ENCODE data around the gene SAXO1. TPM values are rescaled to one million over a fixed set of nuclear protein-coding genes. Genes with fewer than 3 reads are reported as not detected.

SAXO1 gene
- total RNA-seq, 1 donor from 2014 or later, result not detected

DNA sequence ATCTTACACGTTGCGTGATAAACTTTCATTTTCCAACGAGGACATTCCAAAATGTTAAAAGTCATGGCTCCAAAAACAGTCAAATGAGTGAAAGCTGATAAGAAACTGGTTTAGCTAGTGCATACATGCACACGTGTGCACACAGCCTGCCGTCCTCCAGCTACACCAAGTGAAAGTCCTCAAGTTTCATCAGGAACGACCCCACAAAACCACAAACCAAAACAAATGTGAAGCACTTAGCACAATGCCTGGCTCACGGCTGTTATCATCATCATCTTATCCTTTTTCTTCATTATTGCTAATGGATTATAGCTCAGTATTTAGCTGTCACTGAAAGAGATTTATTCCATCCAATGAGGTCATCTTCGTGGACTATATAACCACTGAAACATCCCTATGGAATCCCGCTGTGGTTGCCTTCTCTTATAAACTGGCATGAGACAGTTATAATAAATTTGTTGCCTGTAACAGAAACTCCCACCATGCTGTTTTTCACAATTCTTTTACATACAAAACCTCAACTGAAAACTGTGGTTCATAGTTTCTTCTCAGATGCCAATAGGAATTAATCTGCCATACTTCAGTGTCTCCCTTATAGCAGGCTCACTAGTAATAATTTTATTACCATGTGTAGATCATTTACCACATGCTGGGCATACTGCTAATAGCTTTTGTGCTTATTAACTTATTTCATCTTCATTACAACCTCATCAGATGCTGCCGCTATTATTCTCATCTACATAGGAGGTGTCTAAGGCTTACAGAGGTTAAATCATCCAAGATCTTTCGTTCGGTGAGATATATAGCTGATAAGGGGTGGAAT, 56.1 kb downstream of the SAXO1 start:
- peaks cover 17% of the 10 kb centered on the region for H3K27me3 Mint-ChIP-seq (ENCODE audit: unreplicated experiment)
- no peaks in the 10 kb centered on the region for H3K9me3 Mint-ChIP-seq (ENCODE audit: unreplicated experiment)
- no peaks in the 10 kb centered on the region for H3K36me3 Mint-ChIP-seq (ENCODE audit: unreplicated experiment)
- no peak overlapping the region for H3K27ac Mint-ChIP-seq (ENCODE audit: unreplicated experiment)
- H3K4me1 Mint-ChIP-seq (ENCODE audit: unreplicated experiment), result peaks cover 18% of the 10 kb centered on the region
- H3K4me3 Mint-ChIP-seq (ENCODE audit: unreplicated experiment), result no peak overlapping the region
- no peak for DNase-seq (ENCODE audit: extremely low spot score, unreplicated experiment)
- TF ChIP-seq, protein P1, sequence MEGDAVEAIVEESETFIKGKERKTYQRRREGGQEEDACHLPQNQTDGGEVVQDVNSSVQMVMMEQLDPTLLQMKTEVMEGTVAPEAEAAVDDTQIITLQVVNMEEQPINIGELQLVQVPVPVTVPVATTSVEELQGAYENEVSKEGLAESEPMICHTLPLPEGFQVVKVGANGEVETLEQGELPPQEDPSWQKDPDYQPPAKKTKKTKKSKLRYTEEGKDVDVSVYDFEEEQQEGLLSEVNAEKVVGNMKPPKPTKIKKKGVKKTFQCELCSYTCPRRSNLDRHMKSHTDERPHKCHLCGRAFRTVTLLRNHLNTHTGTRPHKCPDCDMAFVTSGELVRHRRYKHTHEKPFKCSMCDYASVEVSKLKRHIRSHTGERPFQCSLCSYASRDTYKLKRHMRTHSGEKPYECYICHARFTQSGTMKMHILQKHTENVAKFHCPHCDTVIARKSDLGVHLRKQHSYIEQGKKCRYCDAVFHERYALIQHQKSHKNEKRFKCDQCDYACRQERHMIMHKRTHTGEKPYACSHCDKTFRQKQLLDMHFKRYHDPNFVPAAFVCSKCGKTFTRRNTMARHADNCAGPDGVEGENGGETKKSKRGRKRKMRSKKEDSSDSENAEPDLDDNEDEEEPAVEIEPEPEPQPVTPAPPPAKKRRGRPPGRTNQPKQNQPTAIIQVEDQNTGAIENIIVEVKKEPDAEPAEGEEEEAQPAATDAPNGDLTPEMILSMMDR (IDR thresholded peaks at IDR 0.05), result no peak

DNA sequence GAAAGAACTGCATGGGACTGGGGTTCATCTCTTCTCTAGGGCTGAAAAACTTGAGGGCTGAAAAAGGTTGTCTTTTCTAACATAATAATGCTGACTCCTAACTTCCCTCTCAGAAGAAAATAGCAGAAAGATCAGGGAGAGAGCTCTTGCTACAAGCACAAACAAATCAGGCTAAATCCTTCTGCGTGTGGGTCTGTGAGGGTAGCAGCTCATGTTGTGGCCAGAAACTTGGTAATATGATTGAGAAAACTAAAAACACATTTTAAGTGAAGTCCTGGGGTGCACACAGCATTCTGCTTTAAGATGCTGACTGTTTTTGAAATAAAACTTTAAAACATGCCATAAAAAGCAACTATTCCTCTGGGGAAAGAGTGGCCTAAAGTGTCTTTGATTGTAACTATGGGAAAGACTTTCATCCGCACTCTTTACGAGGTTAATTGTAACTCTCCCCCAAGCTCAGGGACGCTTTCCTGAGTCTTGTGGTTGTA, 56.7 kb downstream of the SAXO1 start:
- H3K27ac Mint-ChIP-seq (ENCODE audit: unreplicated experiment), result no peak overlapping the region

DNA sequence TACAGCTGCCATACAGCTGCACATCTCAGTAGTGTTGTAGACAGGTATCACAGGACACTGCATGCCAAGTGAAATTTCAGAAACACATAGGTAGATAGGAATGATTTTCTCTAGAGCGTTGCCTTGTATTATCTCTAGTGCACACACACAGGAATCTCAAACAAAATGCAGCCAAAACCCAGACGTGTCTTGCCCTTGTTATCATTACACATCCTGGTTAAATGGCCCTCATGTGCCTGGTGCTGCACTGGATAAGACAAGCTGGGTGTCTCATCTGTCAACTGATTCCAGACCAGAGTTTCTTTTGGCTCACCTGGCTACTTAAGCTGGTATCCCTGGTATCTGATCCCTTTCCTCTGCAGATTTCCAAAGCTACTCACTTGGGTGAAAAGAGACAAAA, 59.7 kb downstream of the SAXO1 start:
- H3K9me3 Mint-ChIP-seq (ENCODE audit: unreplicated experiment), result no peaks in the 10 kb centered on the region
- TF ChIP-seq, protein P1 (IDR thresholded peaks at IDR 0.05), result no peak
- H3K36me3 Mint-ChIP-seq (ENCODE audit: unreplicated experiment), result no peaks in the 10 kb centered on the region
- peaks cover 19% of the 10 kb centered on the region for H3K4me1 Mint-ChIP-seq (ENCODE audit: unreplicated experiment)
- no peak overlapping the region for H3K27ac Mint-ChIP-seq (ENCODE audit: unreplicated experiment)
- peaks cover 35% of the 10 kb centered on the region for H3K27me3 Mint-ChIP-seq (ENCODE audit: unreplicated experiment)
- DNase-seq (ENCODE audit: extremely low spot score, unreplicated experiment), result no peak
- H3K4me3 Mint-ChIP-seq (ENCODE audit: unreplicated experiment), result no peak overlapping the region

More for the DNA sequence above, 56.7 kb downstream of the SAXO1 start:
- DNase-seq (ENCODE audit: extremely low spot score, unreplicated experiment), result no peak
- Mint-ChIP-seq H3K36me3 (ENCODE audit: unreplicated experiment) (no peaks in the 10 kb centered on the region), H3K27me3 (ENCODE audit: unreplicated experiment) (peaks cover 22% of the 10 kb centered on the region), H3K9me3 (ENCODE audit: unreplicated experiment) (no peaks in the 10 kb centered on the region), H3K4me1 (ENCODE audit: unreplicated experiment) (peaks cover 17% of the 10 kb centered on the region), H3K4me3 (ENCODE audit: unreplicated experiment) (no peak overlapping the region)
- TF ChIP-seq, protein P1 (IDR thresholded peaks at IDR 0.05), result no peak

DNA sequence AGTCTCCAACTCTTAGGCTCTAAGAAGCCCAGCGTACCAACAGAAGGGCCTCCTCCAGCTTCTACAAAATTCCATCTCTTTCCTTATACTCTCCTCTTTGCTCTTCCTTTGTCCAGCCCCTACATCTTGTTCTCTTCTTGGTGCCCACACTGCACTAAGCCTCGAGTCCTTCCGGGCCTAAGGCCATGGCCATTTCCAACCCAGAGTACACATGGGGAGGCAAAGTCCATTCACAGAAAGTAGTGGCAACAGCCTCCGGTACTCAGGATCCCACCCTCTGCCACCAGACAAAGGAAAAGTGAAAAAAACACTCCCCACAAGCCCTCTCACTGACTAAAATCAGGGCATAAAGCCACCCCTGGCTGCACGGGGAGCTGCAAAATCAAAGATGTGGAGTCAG, 60.3 kb downstream of the SAXO1 start:
- Mint-ChIP-seq H3K4me1 (ENCODE audit: unreplicated experiment) (peaks cover 19% of the 10 kb centered on the region), H3K27me3 (ENCODE audit: unreplicated experiment) (peaks cover 35% of the 10 kb centered on the region), H3K9me3 (ENCODE audit: unreplicated experiment) (peaks cover 3% of the 10 kb centered on the region), H3K27ac (ENCODE audit: unreplicated experiment) (no peak overlapping the region), H3K36me3 (ENCODE audit: unreplicated experiment) (no peaks in the 10 kb centered on the region), H3K4me3 (ENCODE audit: unreplicated experiment) (no peak overlapping the region)
- DNase-seq (ENCODE audit: extremely low spot score, unreplicated experiment), result no peak
- TF ChIP-seq, protein P1 (IDR thresholded peaks at IDR 0.05), result no peak

DNA sequence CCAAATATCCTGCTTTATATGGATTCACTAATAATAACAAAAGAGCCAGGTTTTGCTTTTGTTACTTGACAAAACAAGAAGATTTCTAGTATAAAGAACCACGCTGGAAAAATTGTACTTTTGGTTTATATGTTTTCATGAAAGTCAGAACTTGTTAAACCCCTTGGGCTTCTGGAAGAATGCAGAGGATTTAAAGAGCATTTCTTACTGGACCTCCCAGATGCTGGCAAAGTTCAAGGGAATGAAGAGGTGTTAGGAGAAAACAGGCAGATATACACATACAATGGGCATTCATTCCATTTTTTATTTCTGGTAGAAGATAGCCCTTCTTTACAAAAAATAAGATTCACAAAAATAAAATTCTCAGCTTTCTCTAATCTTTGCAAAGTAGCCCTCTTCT, 61.1 kb downstream of the SAXO1 start:
- H3K4me3 Mint-ChIP-seq (ENCODE audit: unreplicated experiment), result no peak overlapping the region
- TF ChIP-seq, protein P1 (IDR thresholded peaks at IDR 0.05), result no peak
- H3K4me1 Mint-ChIP-seq (ENCODE audit: unreplicated experiment), result peaks cover 17% of the 10 kb centered on the region
- no peak overlapping the region for H3K27ac Mint-ChIP-seq (ENCODE audit: unreplicated experiment)
- DNase-seq (ENCODE audit: extremely low spot score, unreplicated experiment), result no peak
- peaks cover 35% of the 10 kb centered on the region for H3K27me3 Mint-ChIP-seq (ENCODE audit: unreplicated experiment)
- no peaks in the 10 kb centered on the region for H3K36me3 Mint-ChIP-seq (ENCODE audit: unreplicated experiment)
- H3K9me3 Mint-ChIP-seq (ENCODE audit: unreplicated experiment), result peaks cover 3% of the 10 kb centered on the region

Measured in osteocyte (in vitro differentiated cells).